Testis (tissue), 2 donors: ENCODE data around the gene MALAT1.

ENCODE experiments used
- CTCF ChIP-seq, 3 experiments: fragments of 450-650 bp in 2 of 3; fragments of 200-600 bp in 1 of 3; sonication (generic) in 1 of 3; IDR thresholded peaks; one replicate each; pipeline ENCODE4 v1.5.1; 2016 to 2019; ENCODE audit warnings: antibody characterized with exemption in 3 of 3, mild to moderate bottlenecking in 2 of 3, moderate library complexity in 1 of 3
- POLR2A ChIP-seq: fragments of 450-650 bp; IDR thresholded peaks from one replicate; pipeline ENCODE4 v1.6.1; 2017; ENCODE audit warnings: antibody characterized with exemption, mild to moderate bottlenecking, moderate library complexity

- TF ChIP-seq CTCF (IDR thresholded peaks at IDR 0.05) (no peak), POLR2A (no peak)
These were observed 24.0 kb upstream of the MALAT1 start for GRCh38 chr11:65474864-65475263.
